ENCODE data around the gene NAGLU.

Gene NAGLU

GRCh38 chr17:42566215-42566882 lies 30.3 kb downstream of the NAGLU start:
- Histone ChIP-seq H3K9me2 (replicated peaks; ENCODE audit: insufficient read depth, low read length) (no peaks in the 10 kb centered on the region), H2AFZ (ENCODE audit: low read depth, low read length, severe bottlenecking) (no peak overlapping the region), H3K4me3 (ENCODE audit: insufficient read depth, low read length, poor library complexity, severe bottlenecking) (peak overlapping the region; percentile 79), H3K27me3 (ENCODE audit: low read length) (no peaks in the 10 kb centered on the region), H3K36me3 (ENCODE audit: low read length) (0 out of 2 replicates have a peak, but pooled peaks cover under 1% of the 10 kb centered on the region), H3K4me2 (ENCODE audit: low read depth, low read length, poor library complexity, severe bottlenecking) (peak overlapping the region; percentile 86), H3F3A (ENCODE audit: insufficient read depth) (0 out of 2 replicates have a peak, but pooled peaks cover 5% of the 10 kb centered on the region), H4K20me1 (ENCODE audit: low read depth, low read length) (no peaks in the 10 kb centered on the region), H3K79me2 (ENCODE audit: insufficient read depth, low read length) (peaks cover 40% of the 10 kb centered on the region), H3K9me3 (ENCODE audit: insufficient read depth, low read length) (no peaks in the 10 kb centered on the region), H3K9ac (ENCODE audit: low read length) (peak overlapping the region; percentile 78), H3K27ac (ENCODE audit: low read depth, low read length) (peak overlapping the region; percentile 25)
- TF ChIP-seq EZH2phosphoT487 (conservative IDR thresholded peaks at IDR 0.05; ENCODE audit: low read length), result no peak
- TF ChIP-seq, protein P1, sequence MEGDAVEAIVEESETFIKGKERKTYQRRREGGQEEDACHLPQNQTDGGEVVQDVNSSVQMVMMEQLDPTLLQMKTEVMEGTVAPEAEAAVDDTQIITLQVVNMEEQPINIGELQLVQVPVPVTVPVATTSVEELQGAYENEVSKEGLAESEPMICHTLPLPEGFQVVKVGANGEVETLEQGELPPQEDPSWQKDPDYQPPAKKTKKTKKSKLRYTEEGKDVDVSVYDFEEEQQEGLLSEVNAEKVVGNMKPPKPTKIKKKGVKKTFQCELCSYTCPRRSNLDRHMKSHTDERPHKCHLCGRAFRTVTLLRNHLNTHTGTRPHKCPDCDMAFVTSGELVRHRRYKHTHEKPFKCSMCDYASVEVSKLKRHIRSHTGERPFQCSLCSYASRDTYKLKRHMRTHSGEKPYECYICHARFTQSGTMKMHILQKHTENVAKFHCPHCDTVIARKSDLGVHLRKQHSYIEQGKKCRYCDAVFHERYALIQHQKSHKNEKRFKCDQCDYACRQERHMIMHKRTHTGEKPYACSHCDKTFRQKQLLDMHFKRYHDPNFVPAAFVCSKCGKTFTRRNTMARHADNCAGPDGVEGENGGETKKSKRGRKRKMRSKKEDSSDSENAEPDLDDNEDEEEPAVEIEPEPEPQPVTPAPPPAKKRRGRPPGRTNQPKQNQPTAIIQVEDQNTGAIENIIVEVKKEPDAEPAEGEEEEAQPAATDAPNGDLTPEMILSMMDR (IDR thresholded peaks at IDR 0.05; ENCODE audit: insufficient read depth, low read length, poor library complexity, severe bottlenecking), result no peak

DNA sequence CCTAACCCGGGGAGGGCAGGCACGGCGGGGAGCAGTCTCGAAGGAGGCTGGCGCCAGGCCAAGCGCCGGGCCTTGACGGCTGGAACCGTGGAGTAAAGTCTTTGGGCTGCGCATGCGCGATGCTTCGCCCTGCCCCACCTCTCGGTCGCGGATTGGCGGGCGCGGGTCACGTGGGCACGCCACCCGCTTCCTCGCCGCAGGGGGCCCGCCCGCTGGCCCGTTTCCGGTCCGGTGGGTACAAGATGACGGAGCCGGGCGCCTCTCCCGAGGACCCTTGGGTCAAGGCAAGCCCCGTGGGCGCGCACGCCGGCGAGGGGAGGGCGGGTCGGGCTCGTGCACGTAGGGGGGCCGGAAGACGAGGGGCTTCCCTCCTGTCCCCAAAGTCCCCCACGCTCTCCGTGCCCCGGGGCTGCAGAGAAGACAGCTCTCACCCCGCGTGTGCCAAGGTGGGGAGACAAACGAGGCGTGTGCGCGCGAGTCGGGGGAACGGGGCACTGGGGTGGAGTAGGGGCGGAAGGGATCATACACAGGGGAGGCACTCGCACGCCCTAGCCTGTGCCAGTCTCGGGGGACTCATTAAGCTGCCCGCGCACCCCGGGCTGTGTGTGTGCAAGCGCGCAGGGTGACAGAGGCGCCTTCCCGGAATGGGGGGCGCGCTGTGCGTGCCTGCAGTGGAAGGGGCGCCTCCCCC lies 31.0 kb downstream of the NAGLU start, which contains the start of gene MLX:
Gene MLX, plus strand, starts transcription at position 218 of the 691 bp plus-strand sequence. Its CDS starts 25 bp downstream, at position 243.
- Histone ChIP-seq H3K4me3 (ENCODE audit: insufficient read depth, low read length, poor library complexity, severe bottlenecking) (peak within 1 kb of the TSS; percentile 79), H3F3A (ENCODE audit: insufficient read depth) (0 out of 2 replicates have a peak, but pooled peaks cover 5% of the 10 kb centered on the region), H3K4me2 (ENCODE audit: low read depth, low read length, poor library complexity, severe bottlenecking) (peak within 1 kb of the TSS; percentile 86), H3K27ac (ENCODE audit: low read depth, low read length) (peak within 1 kb of the TSS; percentile 69), H3K9me3 (ENCODE audit: insufficient read depth, low read length) (no peaks in the 10 kb centered on the region), H2AFZ (ENCODE audit: low read depth, low read length, severe bottlenecking) (no peak within 1 kb of the TSS), H3K9ac (ENCODE audit: low read length) (peak within 1 kb of the TSS; percentile 78), H4K20me1 (ENCODE audit: low read depth, low read length) (no peaks in the 10 kb centered on the region), H3K79me2 (ENCODE audit: insufficient read depth, low read length) (peaks cover 35% of the 10 kb centered on the region), H3K36me3 (ENCODE audit: low read length) (peaks cover 7% of the 10 kb centered on the region; the same call in 1 of the 2 replicates), H3K9me2 (replicated peaks; ENCODE audit: insufficient read depth, low read length) (no peaks in the 10 kb centered on the region), H3K27me3 (ENCODE audit: low read length) (no peaks in the 10 kb centered on the region)
- TF ChIP-seq, protein P1 (IDR thresholded peaks at IDR 0.05; ENCODE audit: insufficient read depth, low read length, poor library complexity, severe bottlenecking), result no peak
- no peak for TF ChIP-seq EZH2phosphoT487 (conservative IDR thresholded peaks at IDR 0.05; ENCODE audit: low read length)

DNA sequence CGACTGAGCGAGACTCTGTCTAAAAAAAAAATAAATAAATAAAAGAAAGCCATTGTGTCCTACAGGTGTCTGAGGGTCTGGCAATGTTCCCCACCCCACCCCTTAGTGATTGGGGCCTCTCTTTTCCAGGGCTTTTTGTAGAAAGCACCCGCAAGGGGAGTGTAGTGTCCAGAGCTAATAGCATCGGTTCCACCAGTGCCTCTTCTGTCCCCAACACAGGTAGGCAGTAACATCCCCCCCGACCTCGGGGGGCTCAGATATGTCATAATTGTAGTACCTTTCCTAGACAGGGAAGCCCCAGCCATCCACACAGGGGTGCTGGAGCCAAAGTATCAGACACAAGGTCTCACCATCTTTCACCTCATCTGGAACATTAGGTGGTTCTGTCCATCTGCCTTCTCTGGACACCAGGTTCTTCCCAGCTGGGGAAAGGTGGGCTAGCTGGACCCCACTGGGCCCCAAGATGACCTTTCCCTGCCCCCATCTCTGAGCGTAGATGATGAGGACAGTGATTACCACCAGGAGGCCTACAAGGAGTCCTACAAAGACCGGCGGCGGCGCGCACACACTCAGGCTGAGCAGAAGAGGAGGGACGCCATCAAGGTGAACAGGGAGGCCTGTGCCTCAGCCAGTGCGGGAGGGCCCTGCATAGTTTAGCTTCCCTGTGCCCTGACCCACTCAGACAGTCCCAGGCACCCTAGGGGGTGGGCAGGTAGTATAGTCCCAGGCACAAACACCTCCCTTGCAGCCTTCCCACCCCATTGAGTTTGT lies 32.5 kb downstream of the NAGLU start:
- Histone ChIP-seq H3K36me3 (ENCODE audit: low read length) (peaks cover 10% of the 10 kb centered on the region; the same call in 1 of the 2 replicates), H3K9ac (ENCODE audit: low read length) (no peak overlapping the region), H3K27me3 (ENCODE audit: low read length) (no peaks in the 10 kb centered on the region), H3K9me2 (replicated peaks; ENCODE audit: insufficient read depth, low read length) (no peaks in the 10 kb centered on the region), H3K4me3 (ENCODE audit: insufficient read depth, low read length, poor library complexity, severe bottlenecking) (no peak overlapping the region), H3K9me3 (ENCODE audit: insufficient read depth, low read length) (no peaks in the 10 kb centered on the region), H4K20me1 (ENCODE audit: low read depth, low read length) (no peaks in the 10 kb centered on the region), H3K27ac (ENCODE audit: low read depth, low read length) (no peak overlapping the region), H3F3A (ENCODE audit: insufficient read depth) (peaks cover 13% of the 10 kb centered on the region; the same call in 1 of the 2 replicates), H2AFZ (ENCODE audit: low read depth, low read length, severe bottlenecking) (no peak overlapping the region), H3K79me2 (ENCODE audit: insufficient read depth, low read length) (peaks cover 20% of the 10 kb centered on the region), H3K4me2 (ENCODE audit: low read depth, low read length, poor library complexity, severe bottlenecking) (no peak overlapping the region)
- TF ChIP-seq, protein P1 (IDR thresholded peaks at IDR 0.05; ENCODE audit: insufficient read depth, low read length, poor library complexity, severe bottlenecking), result no peak
- no peak for TF ChIP-seq EZH2phosphoT487 (conservative IDR thresholded peaks at IDR 0.05; ENCODE audit: low read length)

All from SU-DHL-6 (cell line).